Keratinocyte (primary cell): ENCODE results near the gene ENG.

Experiments
- CTCF ChIP-seq, 3 experiments: IDR thresholded peaks in 1 of 3; conservative IDR thresholded peaks in 1 of 3; optimal IDR thresholded peaks in 1 of 3; 2 replicates in 2 of 3; 3 replicates in 1 of 3; pipeline versions ENCODE3 to v1.5.1; 2011; ENCODE audit warnings: low read length in 3 of 3, mild to moderate bottlenecking in 3 of 3, moderate library complexity in 2 of 3, control low read depth in 1 of 3, inconsistent platforms in 1 of 3; ENCODE audit not compliant: insufficient read depth in 2 of 3; ENCODE audit errors: extremely low read depth in 1 of 3
- EZH2 ChIP-seq: IDR thresholded peaks from one replicate; pipeline ENCODE4 v1.6.1; 2012; ENCODE audit warnings: inconsistent platforms, mild to moderate bottlenecking, low read length, moderate library complexity

- TF ChIP-seq CTCF (optimal IDR thresholded peaks at IDR 0.05 in 1 of 3, IDR thresholded peaks at IDR 0.05 in 1 of 3, conservative IDR thresholded peaks at IDR 0.05 in 1 of 3; ENCODE audit: extremely low read depth in 1 of 3, insufficient read depth in 2 of 3, low read length in 3 of 3): peak; percentile 46 to 87 (median 86)
- no peak for TF ChIP-seq EZH2
Observed at GRCh38 chr9:127785023-127785932, 69.2 kb downstream of the ENG start.
